Suppressor macrophage treated with lipopolysaccharide for 1 hour (primary cell): Measurements from ENCODE around the gene TENT4B.

Experiments
- DNase-seq, 3 donors: peaks; one replicate each; pipeline ENCODE4 v3.0.0-alpha.2; 2020 to 2022

Gene TENT4B

DNA sequence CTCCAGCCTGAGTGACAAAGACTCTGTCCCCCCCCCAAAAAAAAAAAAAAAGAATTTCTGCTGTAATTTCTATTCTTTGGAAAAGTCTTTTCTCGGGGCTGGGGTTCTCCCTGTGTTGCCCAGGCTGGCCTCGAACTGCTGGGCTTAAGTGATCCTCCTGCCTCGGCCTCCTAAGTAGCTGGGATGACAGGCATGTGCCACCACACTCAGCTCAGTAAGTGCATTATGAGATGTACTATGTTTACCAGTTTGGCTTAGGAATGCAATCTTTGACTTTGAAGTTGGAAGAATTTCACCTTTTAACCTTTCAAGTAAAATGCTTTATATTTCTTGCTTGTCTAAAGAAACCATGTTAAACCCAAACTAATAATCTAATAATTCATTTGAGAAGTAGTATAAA is 85.2 kb downstream of the TENT4B start:
- DNase-seq, result no peak

- DNase-seq, result no peak
These were observed 85.8 kb downstream of the TENT4B start for GRCh38 chr16:50238868-50239301.

- peak; percentile 23 to 44 (median 37) for DNase-seq
These were observed 89.9 kb downstream of the TENT4B start for GRCh38 chr16:50243024-50243423.

DNA sequence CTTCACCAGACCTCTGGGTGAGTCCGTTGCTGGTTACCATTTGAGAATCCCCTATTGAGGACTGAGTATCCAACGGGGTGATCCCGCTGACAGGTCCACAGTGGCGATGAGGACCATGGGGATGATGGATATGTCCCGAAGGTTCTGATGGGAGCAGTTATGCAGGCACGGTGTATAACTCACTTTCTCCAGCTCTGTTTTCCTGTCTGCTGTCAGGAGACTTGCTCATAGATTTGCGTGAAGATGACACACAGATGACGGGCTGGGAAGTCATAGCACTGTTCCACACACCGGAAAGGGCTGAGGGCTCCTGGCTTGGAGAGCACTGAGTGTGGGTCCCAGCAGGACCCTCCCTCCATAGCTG is 91.0 kb downstream of the TENT4B start:
- DNase-seq, result no peak

GRCh38 chr16:50244504-50245416 is 91.7 kb downstream of the TENT4B start:
- DNase-seq, result no peak

DNA sequence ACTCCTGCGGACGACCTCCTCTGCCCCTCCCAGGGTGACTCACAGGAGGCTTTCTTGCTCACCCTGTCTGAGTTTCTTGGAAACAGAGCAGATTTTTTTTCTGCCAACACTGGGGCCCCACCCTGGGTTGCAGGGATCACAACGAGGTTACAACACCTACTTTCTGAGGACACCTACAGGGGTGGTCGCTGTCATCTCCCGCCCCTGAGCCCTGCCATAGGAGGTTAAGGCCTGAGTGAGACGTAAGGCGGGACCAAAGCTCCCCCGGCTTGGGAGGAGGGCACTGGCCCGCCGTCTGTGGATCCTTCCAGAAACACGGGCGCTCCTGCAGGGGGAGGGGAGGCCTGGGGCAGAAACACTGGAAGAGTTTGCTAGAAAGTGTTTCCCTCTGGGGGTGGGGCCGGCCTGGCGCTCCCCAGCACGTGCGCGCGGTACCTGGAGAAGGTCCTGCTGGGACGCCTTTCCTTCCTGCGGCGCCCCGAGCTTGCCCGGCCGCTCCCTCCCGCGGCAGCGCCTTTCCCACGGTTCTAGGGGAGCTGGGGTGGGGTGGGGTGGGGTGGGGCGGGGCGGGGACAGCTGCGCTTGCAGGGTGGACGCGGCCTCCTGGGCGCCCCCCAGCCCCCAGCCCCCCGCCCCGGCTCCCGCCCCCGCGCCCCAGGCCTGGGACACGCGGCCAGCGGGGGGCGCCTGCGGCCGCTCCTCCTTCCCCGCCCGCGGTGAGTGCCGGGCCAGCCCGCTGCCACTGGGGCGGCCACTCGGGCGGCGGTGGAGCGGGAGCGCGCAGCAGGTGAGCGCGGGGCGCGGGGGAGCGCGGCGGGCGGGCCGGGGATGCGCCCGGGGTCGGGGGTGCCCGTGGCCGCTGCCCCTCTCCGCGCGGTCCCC is 92.6 kb downstream of the TENT4B start:
- peak; percentile 59 to 88 (median 71) for DNase-seq

- peak; percentile 42 to 50 (median 47) for DNase-seq
These were observed 93.4 kb downstream of the TENT4B start for GRCh38 chr16:50246299-50247122.

DNA sequence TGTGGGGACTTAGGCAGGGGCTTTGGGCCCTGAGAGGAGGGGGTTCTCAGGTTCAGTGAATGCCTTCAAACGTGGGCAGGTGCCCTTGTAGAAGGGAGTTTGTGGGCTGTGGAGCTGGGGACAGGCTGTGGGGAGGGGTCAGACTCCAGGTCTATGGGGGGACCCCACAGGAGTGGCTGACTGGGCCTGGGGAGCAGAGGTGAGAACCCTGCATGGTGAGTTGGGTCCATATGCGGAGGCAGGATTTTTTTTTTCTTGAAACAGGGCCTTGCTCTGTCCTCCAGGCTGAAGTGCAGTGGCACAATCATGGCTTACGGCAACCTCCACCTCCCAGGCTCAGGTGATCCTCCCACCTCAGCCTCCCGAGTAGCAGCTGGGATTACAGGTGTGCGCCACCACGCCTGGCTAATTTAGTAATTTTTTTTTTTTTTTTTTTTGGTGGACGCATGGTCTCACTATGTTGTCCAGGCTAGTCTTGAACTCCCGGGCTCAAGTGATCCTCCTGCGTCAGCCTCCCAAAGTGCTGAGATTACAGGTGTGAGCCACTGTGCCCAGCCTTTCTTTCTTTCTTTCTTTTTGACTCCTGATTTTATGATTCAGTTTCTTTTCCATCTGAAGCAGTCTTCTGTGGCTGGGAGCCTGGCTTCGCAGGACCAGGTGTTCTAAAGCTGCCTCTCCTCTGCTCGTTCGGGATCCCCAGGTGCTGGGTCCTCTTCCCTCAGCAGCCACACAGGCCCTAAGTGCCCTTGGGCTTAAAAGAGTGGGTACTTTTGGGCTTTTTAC is 94.2 kb downstream of the TENT4B start:
- DNase-seq, result no peak

DNA sequence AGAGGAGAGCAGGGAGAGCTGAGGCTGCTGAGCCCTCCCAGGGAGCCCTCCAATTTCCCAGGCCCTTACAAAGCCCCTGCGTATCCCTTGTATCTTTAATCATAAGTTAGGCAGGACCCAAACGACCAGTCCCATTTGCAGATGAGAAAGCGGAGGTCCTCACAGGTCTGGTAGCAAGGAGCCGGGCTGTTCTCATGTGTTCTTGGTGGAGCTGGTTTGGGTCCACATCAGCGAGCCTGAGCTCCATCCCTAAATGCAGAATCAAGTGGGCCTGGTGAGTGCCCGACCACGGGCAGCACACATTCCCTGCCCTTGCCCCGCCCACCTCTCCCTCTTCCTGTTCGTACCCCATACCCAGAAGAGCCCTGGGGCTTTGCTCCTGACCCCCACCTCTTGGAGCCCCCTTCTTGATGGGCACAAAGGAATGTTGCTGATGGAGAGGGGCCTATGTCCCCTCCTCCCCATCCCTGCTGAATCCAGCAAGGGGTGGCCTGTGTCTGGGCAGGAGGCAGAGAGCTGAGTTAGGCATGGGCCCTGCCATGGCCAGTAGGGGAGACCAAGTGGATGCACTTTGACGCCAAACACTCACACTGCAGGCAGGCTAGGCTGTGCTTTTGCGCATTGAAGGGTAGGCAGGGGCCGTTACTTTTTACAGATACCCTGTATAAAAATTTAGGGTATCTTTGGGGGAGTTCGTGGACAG is 95.0 kb downstream of the TENT4B start:
- no peak for DNase-seq

- no peak for DNase-seq
These were observed 95.7 kb downstream of the TENT4B start for GRCh38 chr16:50248845-50249244.

DNA sequence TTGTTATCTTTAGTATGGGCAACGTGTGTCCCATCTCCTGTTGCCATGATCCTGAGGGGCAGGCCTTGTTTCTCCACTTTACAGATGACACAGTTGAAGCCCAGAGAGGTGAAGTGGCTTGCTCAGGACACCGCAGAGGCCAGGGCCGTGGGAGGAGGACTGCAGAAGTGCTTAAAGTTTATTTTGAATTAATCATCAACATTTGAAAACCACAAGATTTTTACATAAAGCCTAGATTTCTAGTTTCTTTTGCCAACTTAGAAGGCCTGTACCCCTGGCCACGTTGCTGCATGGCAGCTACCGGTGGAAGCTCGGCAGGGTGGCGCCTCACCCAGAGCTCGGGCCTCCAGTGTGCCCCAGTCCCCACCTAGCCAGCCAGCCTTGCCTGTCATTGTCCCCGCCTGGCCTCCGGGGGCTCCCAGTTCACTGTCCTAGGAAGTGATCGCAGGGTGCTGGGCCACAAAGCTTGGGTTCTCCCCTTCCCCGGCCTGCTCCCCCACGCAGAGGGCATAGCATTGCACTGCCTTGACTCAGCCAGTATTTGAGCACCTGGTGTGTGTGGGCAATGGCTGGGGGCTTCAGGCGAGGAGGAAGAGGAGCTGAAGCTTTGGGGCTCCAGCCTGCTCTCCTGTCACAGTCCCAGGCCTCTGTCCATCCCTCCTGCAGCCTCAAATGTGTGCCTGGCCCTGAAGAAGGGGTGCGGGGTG is 98.4 kb downstream of the TENT4B start:
- DNase-seq, result peak; percentile 73 to 79 (median 76)

- no peak for DNase-seq
These were observed 99.0 kb downstream of the TENT4B start for GRCh38 chr16:50252082-50252611.

GRCh38 chr16:50252874-50253513 is 99.9 kb downstream of the TENT4B start:
- no peak for DNase-seq

DNA sequence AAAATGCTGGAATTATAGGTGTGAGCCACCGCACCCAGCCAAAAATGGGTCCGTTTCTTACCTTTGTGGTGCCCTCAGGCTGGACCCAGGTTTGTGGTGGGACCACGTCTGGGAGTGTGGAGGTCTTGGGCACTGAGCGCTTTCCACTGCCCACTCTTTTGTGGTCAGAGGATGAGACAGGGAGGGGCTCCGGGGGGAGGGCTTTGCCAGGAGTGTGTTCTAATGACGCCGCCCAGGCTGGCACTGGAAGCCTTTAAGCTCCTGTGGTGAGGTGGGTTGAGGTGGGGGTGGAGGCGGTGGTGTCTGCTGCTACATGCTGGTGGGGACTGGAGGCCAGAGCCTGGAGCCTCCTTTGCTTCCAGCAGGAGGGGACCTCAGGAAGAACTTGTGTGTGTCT is 100.4 kb downstream of the TENT4B start:
- no peak for DNase-seq

DNA sequence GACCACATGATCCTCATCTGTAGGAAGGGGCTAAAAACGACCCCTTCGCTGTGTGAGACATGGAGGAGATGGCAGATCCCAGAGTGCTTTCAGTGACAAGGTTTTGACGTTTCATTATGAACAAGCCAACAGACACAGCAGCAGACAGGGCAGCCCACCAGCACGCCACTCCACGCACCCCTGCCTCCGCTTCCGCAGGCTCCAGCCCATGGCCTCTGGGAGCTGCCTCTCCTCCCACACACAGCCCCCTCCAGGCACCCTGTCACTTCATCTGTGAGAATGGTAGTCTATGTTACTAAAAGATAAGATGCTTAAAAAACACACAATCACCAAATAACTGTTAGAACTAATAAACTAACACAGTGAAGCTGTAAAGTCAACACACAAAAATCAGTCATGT is 101.0 kb downstream of the TENT4B start:
- no peak for DNase-seq

DNA sequence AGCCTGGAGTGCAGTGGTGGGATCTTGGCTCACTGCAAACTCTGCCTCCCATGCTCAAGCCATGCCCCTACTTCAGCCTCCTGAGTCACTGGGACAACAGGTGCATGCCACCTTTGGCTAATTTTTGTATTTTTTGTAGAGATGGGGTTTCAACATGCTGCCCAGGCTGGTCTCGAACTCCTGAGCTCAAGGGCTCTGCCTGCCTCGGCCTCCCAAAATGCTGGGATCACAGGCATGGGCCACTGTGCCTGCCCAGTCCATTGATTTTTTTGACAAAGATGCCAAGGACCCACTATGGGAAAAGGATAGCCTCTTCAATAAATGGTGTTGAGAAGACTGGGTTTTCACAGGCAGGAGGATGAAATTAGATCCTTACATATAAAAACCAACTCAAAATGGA is 102.4 kb downstream of the TENT4B start:
- no peak for DNase-seq

DNA sequence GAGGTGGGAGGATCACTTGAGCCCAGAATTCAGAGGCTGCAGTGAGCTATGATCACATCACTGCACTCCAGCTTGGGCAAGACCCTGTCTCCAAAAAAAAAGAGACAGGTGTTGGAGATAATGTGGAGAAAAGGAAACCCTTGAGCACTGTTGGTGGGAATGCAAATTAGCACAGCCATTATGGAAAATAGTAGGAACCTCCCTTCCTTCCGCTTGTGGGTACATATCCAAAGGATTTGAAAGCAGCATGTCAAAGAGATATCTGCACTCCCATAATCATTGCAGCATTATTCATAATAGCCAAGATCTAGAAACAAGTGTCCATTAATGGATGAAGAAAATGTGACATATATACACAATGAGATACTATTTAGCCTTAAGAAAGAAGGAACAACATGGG is 103.5 kb downstream of the TENT4B start:
- no peak for DNase-seq

- no peak for DNase-seq
These were observed 104.8 kb downstream of the TENT4B start for GRCh38 chr16:50257876-50258275.

- DNase-seq, result peak; percentile 44 to 59 (median 52)
These were observed 106.5 kb downstream of the TENT4B start for GRCh38 chr16:50259334-50260205.
